ENCODE results near the gene CROCC2. TPM values are rescaled to one million over a fixed set of nuclear protein-coding genes. Genes with fewer than 3 reads are reported as not detected.

CROCC2 gene
- total and polyA plus RNA-seq, 5 donors from 2014 or later: not detected

DNA sequence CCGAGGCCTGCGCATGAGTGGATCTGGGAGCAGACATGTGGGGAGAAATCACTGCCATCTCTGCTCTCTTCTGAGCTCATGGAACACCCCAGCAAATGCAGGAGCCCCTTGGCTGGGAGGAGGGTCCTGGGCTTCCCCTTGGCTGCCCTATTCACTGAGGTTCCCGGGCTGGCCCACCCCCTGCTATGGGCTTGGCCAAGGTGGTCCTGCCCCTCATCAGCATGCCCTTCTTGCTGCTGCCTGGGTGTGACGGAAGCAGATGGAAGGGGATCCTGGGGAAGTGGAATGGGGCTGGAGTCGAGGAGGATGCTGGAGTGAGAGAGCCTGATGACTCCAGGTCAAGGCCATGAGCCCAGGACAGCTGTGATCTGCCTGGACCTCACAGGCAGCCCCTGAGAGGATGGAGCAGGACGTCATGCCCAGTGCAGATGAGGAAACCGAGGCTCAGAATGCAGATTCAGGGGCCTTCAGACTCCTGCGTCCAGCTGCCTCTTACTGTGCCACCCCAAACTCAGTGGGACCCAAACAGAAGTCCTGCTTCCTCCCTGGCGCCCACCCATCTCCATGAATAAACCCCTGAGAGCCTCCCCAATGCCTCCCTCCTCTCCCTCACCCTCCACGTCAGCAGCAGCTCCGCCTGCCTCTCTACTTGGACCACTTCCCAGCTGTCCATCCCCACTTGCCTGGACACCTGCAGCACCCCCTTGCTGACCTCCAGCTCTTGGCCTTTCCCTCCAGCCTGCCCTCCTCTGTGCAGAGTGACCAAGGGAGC, 96.3 kb downstream of the CROCC2 start:
- Histone ChIP-seq H3K9me3 (ENCODE audit: control insufficient read depth in 2 of 2, low read length in 2 of 2) (peaks cover 18 to 22% of the 10 kb centered on the region in 2 experiments), H3K36me3 (ENCODE audit: control insufficient read depth, insufficient read depth, low read length) (no peaks in the 10 kb centered on the region), H3K27ac (ENCODE audit: insufficient read depth, low read length, poor library complexity, severe bottlenecking) (no peak overlapping the region), H3K4me1 (ENCODE audit: control insufficient read depth, insufficient read depth, low read length, poor library complexity, severe bottlenecking) (peaks cover 3% of the 10 kb centered on the region), H3K27me3 (ENCODE audit: control insufficient read depth, insufficient read depth, low read length) (no peaks in the 10 kb centered on the region), H3K4me3 (ENCODE audit: low read depth, low read length) (no peak overlapping the region)
- Mint-ChIP-seq H3K4me1 (peaks cover 0 to 17% (median 3%) of the 10 kb centered on the region in 4 donors), H3K36me3 (no peaks in the 10 kb centered on the region), H3K4me3 (peak overlapping the region in 1 of 4 donors; percentile 72), H3K27ac (no peak overlapping the region), H3K9me3 (peaks cover 0 to 28% (median 10%) of the 10 kb centered on the region in 7 donors), H3K27me3 (peaks cover 28% of the 10 kb centered on the region)
- DNase-seq (no peak), ATAC-seq (ENCODE audit: low read depth in 2 of 2) (no peak)

DNA sequence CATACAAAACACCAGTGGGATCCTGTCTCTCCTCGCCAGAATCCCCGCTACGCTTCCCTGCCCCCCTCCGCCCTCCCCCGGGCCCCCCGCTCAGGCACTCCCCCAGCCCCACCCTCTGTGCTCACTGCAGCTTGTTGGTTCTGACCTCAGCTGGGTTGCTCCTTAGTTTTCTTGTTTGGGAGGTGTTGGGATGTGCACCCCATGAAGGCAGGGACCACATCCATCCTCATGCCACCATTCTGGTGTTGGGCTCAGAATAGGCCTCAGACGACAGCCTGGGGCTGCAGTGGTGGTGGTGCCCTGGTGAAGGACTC, 96.9 kb downstream of the CROCC2 start:
- no peak for ATAC-seq (ENCODE audit: low read depth in 2 of 2)
- peaks cover 18 to 22% of the 10 kb centered on the region in 2 experiments for H3K9me3 ChIP-seq (ENCODE audit: control insufficient read depth in 2 of 2, low read length in 2 of 2)
- H3K27ac ChIP-seq (ENCODE audit: insufficient read depth, low read length, poor library complexity, severe bottlenecking): no peak overlapping the region
- H3K36me3 ChIP-seq (ENCODE audit: control insufficient read depth, insufficient read depth, low read length): no peaks in the 10 kb centered on the region
- no peaks in the 10 kb centered on the region for H3K4me1 ChIP-seq (ENCODE audit: control insufficient read depth, insufficient read depth, low read length, poor library complexity, severe bottlenecking)
- Mint-ChIP-seq H3K4me3 (peak overlapping the region in 1 of 4 donors; percentile 72), H3K4me1 (peaks cover 0 to 15% (median 1%) of the 10 kb centered on the region in 4 donors), H3K9me3 (peaks cover 0 to 28% (median 10%) of the 10 kb centered on the region in 7 donors), H3K27ac (no peak overlapping the region), H3K36me3 (no peaks in the 10 kb centered on the region), H3K27me3 (peaks cover 29% of the 10 kb centered on the region)
- no peak overlapping the region for H3K4me3 ChIP-seq (ENCODE audit: low read depth, low read length)
- DNase-seq: no peak
- H3K27me3 ChIP-seq (ENCODE audit: control insufficient read depth, insufficient read depth, low read length): no peaks in the 10 kb centered on the region

DNA sequence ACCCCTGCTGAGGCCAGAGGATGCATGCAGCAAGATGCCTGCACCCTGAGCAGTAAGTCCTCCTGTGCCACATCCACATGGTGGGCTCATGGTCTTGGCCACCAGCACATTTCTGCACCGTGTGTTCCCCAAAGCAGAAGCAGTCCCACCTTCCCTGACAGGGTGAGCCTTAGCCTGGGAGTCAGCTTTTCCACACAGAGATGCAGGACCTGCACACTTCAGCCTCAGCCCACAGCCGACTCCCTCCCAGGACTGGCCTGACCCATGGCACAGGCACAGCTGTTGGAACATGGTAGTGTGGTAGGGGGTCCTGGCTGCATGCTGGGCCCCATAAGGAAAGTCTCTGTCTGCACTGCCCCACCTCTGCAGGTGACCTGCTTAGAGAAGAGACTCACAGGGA, 97.2 kb downstream of the CROCC2 start:
- H3K36me3 Mint-ChIP-seq: no peaks in the 10 kb centered on the region

DNA sequence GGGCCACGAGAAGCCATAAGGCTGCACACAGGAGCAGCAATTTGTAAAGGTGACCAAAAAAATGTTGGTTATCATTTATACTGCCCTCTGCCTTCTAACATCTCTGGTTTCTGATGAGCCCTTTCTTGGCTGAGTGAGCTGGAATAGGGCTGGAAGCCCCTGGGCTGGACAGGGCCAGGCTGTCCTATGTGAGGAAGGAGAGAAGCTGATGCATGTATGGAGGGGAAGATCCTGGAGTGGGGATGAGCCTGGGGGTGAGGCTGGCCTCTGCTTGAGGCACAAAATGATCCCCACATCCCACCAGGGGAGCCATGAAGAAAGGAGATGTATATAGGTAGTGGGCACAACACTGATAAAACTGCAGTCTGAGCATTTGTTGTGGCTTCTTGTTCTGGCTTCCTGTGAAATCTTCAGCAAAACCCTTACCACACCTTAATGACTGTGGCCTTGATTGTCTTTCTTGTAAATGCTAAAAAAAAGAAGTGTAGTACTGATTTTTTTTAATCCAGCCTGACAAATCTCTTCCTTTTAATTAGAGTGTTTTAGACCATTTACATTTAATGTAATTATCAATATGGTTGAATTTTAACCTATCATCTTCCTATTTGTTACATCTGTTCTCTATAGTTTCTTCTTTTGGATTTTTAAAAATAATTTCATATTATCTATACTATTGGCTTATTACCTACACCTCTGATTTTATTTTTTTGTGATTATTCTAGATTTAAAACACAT, 97.9 kb downstream of the CROCC2 start:
- no peak overlapping the region for H3K27ac Mint-ChIP-seq
- no peak for DNase-seq
- no peak overlapping the region for H3K4me3 ChIP-seq (ENCODE audit: low read depth, low read length)

More for the DNA sequence above, 97.2 kb downstream of the CROCC2 start:
- Histone ChIP-seq H3K4me1 (ENCODE audit: control insufficient read depth, insufficient read depth, low read length, poor library complexity, severe bottlenecking) (no peaks in the 10 kb centered on the region), H3K4me3 (ENCODE audit: low read depth, low read length) (no peak overlapping the region), H3K36me3 (ENCODE audit: control insufficient read depth, insufficient read depth, low read length) (no peaks in the 10 kb centered on the region), H3K27ac (ENCODE audit: insufficient read depth, low read length, poor library complexity, severe bottlenecking) (no peak overlapping the region), H3K27me3 (ENCODE audit: control insufficient read depth, insufficient read depth, low read length) (no peaks in the 10 kb centered on the region), H3K9me3 (ENCODE audit: control insufficient read depth in 2 of 2, low read length in 2 of 2) (peaks cover 18 to 22% of the 10 kb centered on the region in 2 experiments)
- Mint-ChIP-seq H3K27ac (no peak overlapping the region), H3K27me3 (peaks cover 30% of the 10 kb centered on the region), H3K4me1 (peaks cover 0 to 15% (median 1%) of the 10 kb centered on the region in 4 donors), H3K9me3 (peaks cover 0 to 28% (median 10%) of the 10 kb centered on the region in 7 donors), H3K4me3 (peak overlapping the region in 1 of 4 donors; percentile 72)
- DNase-seq: no peak
- ATAC-seq (ENCODE audit: low read depth in 2 of 2): no peak

DNA sequence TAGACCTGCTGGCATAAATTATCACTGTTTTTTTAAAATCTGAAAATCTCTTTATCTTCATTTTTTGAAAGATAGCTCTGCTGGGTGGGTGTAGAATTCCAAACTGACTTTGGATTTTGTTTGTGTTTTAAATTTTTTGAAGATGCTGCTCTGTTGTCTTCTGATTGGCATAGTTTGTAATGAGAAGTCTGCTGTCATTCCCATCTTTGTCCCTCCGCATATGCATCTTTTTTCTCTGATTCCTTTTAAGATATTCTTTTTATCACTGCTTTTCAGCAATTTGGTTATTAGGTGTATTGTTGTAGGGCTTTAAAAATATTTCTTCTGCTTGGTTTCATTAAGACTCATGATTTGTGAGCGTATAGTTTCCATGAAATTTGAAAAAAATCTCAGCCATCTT, 99.4 kb downstream of the CROCC2 start:
- Mint-ChIP-seq H3K9me3 (peaks cover 0 to 28% (median 10%) of the 10 kb centered on the region in 7 donors), H3K36me3 (no peaks in the 10 kb centered on the region), H3K4me3 (no peak overlapping the region), H3K27me3 (peaks cover 28% of the 10 kb centered on the region), H3K4me1 (peaks cover 0 to 22% (median 4%) of the 10 kb centered on the region in 4 donors), H3K27ac (no peak overlapping the region)
- ATAC-seq (ENCODE audit: low read depth in 2 of 2) (no peak), DNase-seq (no peak)
- Histone ChIP-seq H3K4me1 (ENCODE audit: control insufficient read depth, insufficient read depth, low read length, poor library complexity, severe bottlenecking) (peaks cover 20% of the 10 kb centered on the region), H3K36me3 (ENCODE audit: control insufficient read depth, insufficient read depth, low read length) (no peaks in the 10 kb centered on the region), H3K27me3 (ENCODE audit: control insufficient read depth, insufficient read depth, low read length) (no peaks in the 10 kb centered on the region), H3K9me3 (ENCODE audit: control insufficient read depth in 2 of 2, low read length in 2 of 2) (peaks cover 18 to 22% of the 10 kb centered on the region in 2 experiments), H3K4me3 (ENCODE audit: low read depth, low read length) (no peak overlapping the region), H3K27ac (ENCODE audit: insufficient read depth, low read length, poor library complexity, severe bottlenecking) (no peak overlapping the region)

More for the DNA sequence above, 97.9 kb downstream of the CROCC2 start:
- H3K4me1 ChIP-seq (ENCODE audit: control insufficient read depth, insufficient read depth, low read length, poor library complexity, severe bottlenecking): peaks cover 4% of the 10 kb centered on the region
- peak overlapping the region in 2 of 4 donors; percentile 23 to 40 for H3K4me3 Mint-ChIP-seq
- H3K4me1 Mint-ChIP-seq: peaks cover 0 to 20% (median 3%) of the 10 kb centered on the region in 4 donors
- no peak overlapping the region for H3K27ac ChIP-seq (ENCODE audit: insufficient read depth, low read length, poor library complexity, severe bottlenecking)
- H3K9me3 ChIP-seq (ENCODE audit: control insufficient read depth in 2 of 2, low read length in 2 of 2): peaks cover 18 to 22% of the 10 kb centered on the region in 2 experiments
- H3K9me3 Mint-ChIP-seq: peaks cover 0 to 28% (median 10%) of the 10 kb centered on the region in 7 donors
- no peaks in the 10 kb centered on the region for H3K27me3 ChIP-seq (ENCODE audit: control insufficient read depth, insufficient read depth, low read length)
- peaks cover 34% of the 10 kb centered on the region for H3K27me3 Mint-ChIP-seq
- H3K36me3 ChIP-seq (ENCODE audit: control insufficient read depth, insufficient read depth, low read length): no peaks in the 10 kb centered on the region
- no peak for ATAC-seq (ENCODE audit: low read depth in 2 of 2)
- H3K36me3 Mint-ChIP-seq: no peaks in the 10 kb centered on the region

DNA sequence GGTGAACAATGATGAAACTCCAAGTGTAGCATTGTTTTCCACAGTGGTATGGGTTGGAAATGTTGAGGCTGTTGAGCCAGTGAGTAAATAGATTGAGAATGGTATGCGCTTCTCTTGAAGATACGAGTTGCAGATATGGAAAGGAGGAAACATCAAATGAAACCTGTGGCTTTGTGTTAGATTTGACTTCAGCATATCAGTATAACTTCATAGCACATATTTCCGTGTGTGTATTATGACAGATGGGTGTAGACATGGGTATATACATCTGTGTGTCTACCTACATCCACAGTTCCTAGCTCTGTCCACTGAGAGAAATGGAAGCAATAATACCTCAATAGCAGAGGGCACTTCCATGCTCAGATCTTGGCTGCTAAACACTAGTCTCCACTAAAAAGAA, 100.3 kb downstream of the CROCC2 start:
- no peak for ATAC-seq (ENCODE audit: low read depth in 2 of 2)
- Mint-ChIP-seq H3K36me3 (no peaks in the 10 kb centered on the region), H3K9me3 (peaks cover 0 to 28% (median 10%) of the 10 kb centered on the region in 7 donors), H3K27me3 (peaks cover 28% of the 10 kb centered on the region), H3K4me1 (peaks cover 0 to 20% (median 4%) of the 10 kb centered on the region in 4 donors), H3K27ac (no peak overlapping the region), H3K4me3 (peak overlapping the region in 1 of 4 donors; percentile 10)
- no peaks in the 10 kb centered on the region for H3K27me3 ChIP-seq (ENCODE audit: control insufficient read depth, insufficient read depth, low read length)
- no peak overlapping the region for H3K27ac ChIP-seq (ENCODE audit: insufficient read depth, low read length, poor library complexity, severe bottlenecking)
- no peak overlapping the region for H3K4me3 ChIP-seq (ENCODE audit: low read depth, low read length)
- H3K36me3 ChIP-seq (ENCODE audit: control insufficient read depth, insufficient read depth, low read length): no peaks in the 10 kb centered on the region
- peaks cover 21% of the 10 kb centered on the region for H3K4me1 ChIP-seq (ENCODE audit: control insufficient read depth, insufficient read depth, low read length, poor library complexity, severe bottlenecking)
- DNase-seq: no peak
- H3K9me3 ChIP-seq (ENCODE audit: control insufficient read depth in 2 of 2, low read length in 2 of 2): peaks cover 18 to 22% of the 10 kb centered on the region in 2 experiments

DNA sequence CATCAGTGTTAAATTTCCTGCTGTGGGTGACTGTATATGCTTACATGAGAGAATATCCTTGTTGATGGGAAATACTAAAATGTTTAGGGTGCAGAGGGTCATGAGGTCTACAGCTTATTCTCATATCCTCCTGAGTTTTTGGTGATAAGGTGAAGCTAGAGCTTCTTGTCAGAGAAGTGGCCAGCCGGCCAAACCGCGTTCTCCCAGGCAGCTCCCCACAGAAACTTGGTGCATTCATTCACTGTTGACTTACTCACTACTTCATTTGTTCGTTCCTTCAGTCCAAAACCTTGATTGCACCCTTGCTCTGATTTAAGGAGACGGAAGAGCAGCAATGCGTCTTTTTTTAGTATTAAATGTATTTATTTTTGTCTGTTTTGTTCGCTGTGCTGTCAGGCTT, 101.0 kb downstream of the CROCC2 start:
- no peaks in the 10 kb centered on the region for H3K27me3 ChIP-seq (ENCODE audit: control insufficient read depth, insufficient read depth, low read length)
- H3K4me1 ChIP-seq (ENCODE audit: control insufficient read depth, insufficient read depth, low read length, poor library complexity, severe bottlenecking): peaks cover 21% of the 10 kb centered on the region
- DNase-seq (no peak), ATAC-seq (ENCODE audit: low read depth in 2 of 2) (no peak)
- no peak overlapping the region for H3K4me3 ChIP-seq (ENCODE audit: low read depth, low read length)
- Mint-ChIP-seq H3K4me3 (no peak overlapping the region), H3K9me3 (peaks cover 0 to 28% (median 10%) of the 10 kb centered on the region in 7 donors), H3K36me3 (no peaks in the 10 kb centered on the region), H3K4me1 (peaks cover 0 to 20% (median 4%) of the 10 kb centered on the region in 4 donors), H3K27ac (no peak overlapping the region), H3K27me3 (peaks cover 28% of the 10 kb centered on the region)
- no peak overlapping the region for H3K27ac ChIP-seq (ENCODE audit: insufficient read depth, low read length, poor library complexity, severe bottlenecking)
- no peaks in the 10 kb centered on the region for H3K36me3 ChIP-seq (ENCODE audit: control insufficient read depth, insufficient read depth, low read length)
- peaks cover 18 to 22% of the 10 kb centered on the region in 2 experiments for H3K9me3 ChIP-seq (ENCODE audit: control insufficient read depth in 2 of 2, low read length in 2 of 2)
